ENCODE data around the gene HSD17B14. TPM values are rescaled to one million over a fixed set of nuclear protein-coding genes. Genes with fewer than 3 reads are reported as not detected.
A peak's percentile ranks its signal among the peaks of the same experiment; 100 is the strongest.

HSD17B14 gene
- total and polyA plus RNA-seq, 2 experiments from 2014 or later, result 8.4 to 11.7 TPM

GRCh38 chr19:48873476-48874302 lies 37.4 kb upstream of the HSD17B14 start (continued):
- TF ChIP-seq, protein P1, sequence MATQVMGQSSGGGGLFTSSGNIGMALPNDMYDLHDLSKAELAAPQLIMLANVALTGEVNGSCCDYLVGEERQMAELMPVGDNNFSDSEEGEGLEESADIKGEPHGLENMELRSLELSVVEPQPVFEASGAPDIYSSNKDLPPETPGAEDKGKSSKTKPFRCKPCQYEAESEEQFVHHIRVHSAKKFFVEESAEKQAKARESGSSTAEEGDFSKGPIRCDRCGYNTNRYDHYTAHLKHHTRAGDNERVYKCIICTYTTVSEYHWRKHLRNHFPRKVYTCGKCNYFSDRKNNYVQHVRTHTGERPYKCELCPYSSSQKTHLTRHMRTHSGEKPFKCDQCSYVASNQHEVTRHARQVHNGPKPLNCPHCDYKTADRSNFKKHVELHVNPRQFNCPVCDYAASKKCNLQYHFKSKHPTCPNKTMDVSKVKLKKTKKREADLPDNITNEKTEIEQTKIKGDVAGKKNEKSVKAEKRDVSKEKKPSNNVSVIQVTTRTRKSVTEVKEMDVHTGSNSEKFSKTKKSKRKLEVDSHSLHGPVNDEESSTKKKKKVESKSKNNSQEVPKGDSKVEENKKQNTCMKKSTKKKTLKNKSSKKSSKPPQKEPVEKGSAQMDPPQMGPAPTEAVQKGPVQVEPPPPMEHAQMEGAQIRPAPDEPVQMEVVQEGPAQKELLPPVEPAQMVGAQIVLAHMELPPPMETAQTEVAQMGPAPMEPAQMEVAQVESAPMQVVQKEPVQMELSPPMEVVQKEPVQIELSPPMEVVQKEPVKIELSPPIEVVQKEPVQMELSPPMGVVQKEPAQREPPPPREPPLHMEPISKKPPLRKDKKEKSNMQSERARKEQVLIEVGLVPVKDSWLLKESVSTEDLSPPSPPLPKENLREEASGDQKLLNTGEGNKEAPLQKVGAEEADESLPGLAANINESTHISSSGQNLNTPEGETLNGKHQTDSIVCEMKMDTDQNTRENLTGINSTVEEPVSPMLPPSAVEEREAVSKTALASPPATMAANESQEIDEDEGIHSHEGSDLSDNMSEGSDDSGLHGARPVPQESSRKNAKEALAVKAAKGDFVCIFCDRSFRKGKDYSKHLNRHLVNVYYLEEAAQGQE (IDR thresholded peaks at IDR 0.05; ENCODE audit: unreplicated experiment), result no peak
- no peak for TF ChIP-seq CREB1 (CRISPR knock-in tag; IDR thresholded peaks at IDR 0.05; ENCODE audit: low read depth)
- TF ChIP-seq, protein P2, sequence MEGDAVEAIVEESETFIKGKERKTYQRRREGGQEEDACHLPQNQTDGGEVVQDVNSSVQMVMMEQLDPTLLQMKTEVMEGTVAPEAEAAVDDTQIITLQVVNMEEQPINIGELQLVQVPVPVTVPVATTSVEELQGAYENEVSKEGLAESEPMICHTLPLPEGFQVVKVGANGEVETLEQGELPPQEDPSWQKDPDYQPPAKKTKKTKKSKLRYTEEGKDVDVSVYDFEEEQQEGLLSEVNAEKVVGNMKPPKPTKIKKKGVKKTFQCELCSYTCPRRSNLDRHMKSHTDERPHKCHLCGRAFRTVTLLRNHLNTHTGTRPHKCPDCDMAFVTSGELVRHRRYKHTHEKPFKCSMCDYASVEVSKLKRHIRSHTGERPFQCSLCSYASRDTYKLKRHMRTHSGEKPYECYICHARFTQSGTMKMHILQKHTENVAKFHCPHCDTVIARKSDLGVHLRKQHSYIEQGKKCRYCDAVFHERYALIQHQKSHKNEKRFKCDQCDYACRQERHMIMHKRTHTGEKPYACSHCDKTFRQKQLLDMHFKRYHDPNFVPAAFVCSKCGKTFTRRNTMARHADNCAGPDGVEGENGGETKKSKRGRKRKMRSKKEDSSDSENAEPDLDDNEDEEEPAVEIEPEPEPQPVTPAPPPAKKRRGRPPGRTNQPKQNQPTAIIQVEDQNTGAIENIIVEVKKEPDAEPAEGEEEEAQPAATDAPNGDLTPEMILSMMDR (conservative IDR thresholded peaks at IDR 0.05; ENCODE audit: low read depth in 2 of 2), result no peak

DNA sequence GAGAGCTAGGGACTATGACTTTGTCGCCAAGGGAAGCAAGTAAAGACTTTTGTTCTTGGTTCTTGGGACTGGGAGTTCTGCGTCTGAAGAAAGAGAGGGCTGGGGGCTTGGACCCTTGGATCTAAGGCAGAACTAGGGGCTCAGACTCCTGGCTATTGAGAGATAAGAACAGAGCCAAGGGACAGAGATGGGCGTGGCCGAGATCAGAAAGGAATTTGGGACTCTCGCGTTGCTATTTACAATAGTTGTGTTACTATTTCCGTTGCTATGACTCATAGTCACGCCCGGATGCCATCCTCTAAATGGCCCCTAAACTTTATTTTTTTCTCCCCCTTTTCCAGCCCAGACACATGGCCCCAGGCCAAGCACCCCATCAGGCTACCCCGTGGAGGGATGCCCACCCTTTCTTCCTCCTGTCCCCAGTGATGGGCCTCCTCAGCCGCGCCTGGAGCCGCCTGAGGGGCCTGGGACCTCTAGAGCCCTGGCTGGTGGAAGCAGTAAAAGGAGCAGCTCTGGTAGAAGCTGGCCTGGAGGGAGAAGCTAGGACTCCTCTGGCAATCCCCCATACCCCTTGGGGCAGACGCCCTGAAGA lies 36.7 kb upstream of the HSD17B14 start:
- peaks cover 21% of the 10 kb centered on the region for H3K79me2 ChIP-seq (replicated peaks; ENCODE audit: insufficient read depth)
- peaks cover 12% of the 10 kb centered on the region for H3K36me3 ChIP-seq (ENCODE audit: insufficient read depth)
- no peaks in the 10 kb centered on the region for H3K9me2 ChIP-seq (ENCODE audit: insufficient read depth)
- H3K4me3 Mint-ChIP-seq, result peak overlapping the region; percentile 99
- H3F3A ChIP-seq (replicated peaks; ENCODE audit: low read depth), result peaks cover 15% of the 10 kb centered on the region
- DNase-seq (ENCODE audit: low spot score), result peak; percentile 97
- ATAC-seq, result peak; percentile 50
- TF ChIP-seq CREB1 (CRISPR knock-in tag; IDR thresholded peaks at IDR 0.05; ENCODE audit: low read depth), result peak; percentile 18; the same call in 1 of the 2 replicates
- TF ChIP-seq, protein P3, sequence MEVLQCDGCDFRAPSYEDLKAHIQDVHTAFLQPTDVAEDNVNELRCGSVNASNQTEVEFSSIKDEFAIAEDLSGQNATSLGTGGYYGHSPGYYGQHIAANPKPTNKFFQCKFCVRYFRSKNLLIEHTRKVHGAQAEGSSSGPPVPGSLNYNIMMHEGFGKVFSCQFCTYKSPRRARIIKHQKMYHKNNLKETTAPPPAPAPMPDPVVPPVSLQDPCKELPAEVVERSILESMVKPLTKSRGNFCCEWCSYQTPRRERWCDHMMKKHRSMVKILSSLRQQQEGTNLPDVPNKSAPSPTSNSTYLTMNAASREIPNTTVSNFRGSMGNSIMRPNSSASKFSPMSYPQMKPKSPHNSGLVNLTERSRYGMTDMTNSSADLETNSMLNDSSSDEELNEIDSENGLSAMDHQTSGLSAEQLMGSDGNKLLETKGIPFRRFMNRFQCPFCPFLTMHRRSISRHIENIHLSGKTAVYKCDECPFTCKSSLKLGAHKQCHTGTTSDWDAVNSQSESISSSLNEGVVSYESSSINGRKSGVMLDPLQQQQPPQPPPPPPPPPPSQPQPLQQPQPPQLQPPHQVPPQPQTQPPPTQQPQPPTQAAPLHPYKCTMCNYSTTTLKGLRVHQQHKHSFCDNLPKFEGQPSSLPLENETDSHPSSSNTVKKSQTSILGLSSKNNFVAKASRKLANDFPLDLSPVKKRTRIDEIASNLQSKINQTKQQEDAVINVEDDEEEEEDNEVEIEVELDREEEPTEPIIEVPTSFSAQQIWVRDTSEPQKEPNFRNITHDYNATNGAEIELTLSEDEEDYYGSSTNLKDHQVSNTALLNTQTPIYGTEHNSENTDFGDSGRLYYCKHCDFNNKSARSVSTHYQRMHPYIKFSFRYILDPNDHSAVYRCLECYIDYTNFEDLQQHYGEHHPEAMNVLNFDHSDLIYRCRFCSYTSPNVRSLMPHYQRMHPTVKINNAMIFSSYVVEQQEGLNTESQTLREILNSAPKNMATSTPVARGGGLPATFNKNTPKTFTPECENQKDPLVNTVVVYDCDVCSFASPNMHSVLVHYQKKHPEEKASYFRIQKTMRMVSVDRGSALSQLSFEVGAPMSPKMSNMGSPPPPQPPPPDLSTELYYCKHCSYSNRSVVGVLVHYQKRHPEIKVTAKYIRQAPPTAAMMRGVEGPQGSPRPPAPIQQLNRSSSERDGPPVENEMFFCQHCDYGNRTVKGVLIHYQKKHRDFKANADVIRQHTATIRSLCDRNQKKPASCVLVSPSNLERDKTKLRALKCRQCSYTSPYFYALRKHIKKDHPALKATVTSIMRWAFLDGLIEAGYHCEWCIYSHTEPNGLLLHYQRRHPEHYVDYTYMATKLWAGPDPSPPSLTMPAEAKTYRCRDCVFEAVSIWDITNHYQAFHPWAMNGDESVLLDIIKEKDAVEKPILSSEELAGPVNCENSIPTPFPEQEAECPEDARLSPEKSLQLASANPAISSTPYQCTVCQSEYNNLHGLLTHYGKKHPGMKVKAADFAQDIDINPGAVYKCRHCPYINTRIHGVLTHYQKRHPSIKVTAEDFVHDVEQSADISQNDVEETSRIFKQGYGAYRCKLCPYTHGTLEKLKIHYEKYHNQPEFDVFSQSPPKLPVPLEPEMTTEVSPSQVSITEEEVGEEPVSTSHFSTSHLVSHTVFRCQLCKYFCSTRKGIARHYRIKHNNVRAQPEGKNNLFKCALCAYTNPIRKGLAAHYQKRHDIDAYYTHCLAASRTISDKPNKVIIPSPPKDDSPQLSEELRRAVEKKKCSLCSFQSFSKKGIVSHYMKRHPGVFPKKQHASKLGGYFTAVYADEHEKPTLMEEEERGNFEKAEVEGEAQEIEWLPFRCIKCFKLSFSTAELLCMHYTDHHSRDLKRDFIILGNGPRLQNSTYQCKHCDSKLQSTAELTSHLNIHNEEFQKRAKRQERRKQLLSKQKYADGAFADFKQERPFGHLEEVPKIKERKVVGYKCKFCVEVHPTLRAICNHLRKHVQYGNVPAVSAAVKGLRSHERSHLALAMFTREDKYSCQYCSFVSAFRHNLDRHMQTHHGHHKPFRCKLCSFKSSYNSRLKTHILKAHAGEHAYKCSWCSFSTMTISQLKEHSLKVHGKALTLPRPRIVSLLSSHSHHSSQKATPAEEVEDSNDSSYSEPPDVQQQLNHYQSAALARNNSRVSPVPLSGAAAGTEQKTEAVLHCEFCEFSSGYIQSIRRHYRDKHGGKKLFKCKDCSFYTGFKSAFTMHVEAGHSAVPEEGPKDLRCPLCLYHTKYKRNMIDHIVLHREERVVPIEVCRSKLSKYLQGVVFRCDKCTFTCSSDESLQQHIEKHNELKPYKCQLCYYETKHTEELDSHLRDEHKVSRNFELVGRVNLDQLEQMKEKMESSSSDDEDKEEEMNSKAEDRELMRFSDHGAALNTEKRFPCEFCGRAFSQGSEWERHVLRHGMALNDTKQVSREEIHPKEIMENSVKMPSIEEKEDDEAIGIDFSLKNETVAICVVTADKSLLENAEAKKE (CRISPR knock-in tag; IDR thresholded peaks at IDR 0.05), result no peak
- TF ChIP-seq JUNB (IDR thresholded peaks at IDR 0.05; ENCODE audit: unreplicated experiment), result no peak
- peak overlapping the region; percentile 94 for H3K27ac ChIP-seq (ENCODE audit: low read depth)
- peaks cover 12% of the 10 kb centered on the region for H3K4me1 ChIP-seq (ENCODE audit: insufficient read depth)
- H4K20me1 ChIP-seq (replicated peaks; ENCODE audit: insufficient read depth), result peaks cover 17% of the 10 kb centered on the region
- peaks cover 11% of the 10 kb centered on the region for H3K27me3 Mint-ChIP-seq (ENCODE audit: insufficient read depth, low read depth, poor library complexity)
- no peak overlapping the region for H2AFZ ChIP-seq
- H3K36me3 Mint-ChIP-seq (ENCODE audit: low read depth), result peaks cover 40% of the 10 kb centered on the region
- peaks cover 30% of the 10 kb centered on the region for H3K4me1 Mint-ChIP-seq
- H3K27me3 ChIP-seq (ENCODE audit: insufficient read depth), result no peaks in the 10 kb centered on the region
- peaks cover 4% of the 10 kb centered on the region; the same call in 1 of the 3 replicates for H3K9me3 Mint-ChIP-seq
- H3K4me3 ChIP-seq, result peak overlapping the region; percentile 76
- peak overlapping the region; percentile 81 for H3K4me2 ChIP-seq
- H3K27ac Mint-ChIP-seq, result peak overlapping the region; percentile 100
